Spleen (tissue), 7 donors: ENCODE measurements around the gene PALS1.

Source experiments
- POLR2A ChIP-seq, 3 donors: fragments of 450-650 bp; IDR thresholded peaks; one replicate each; pipeline ENCODE4 v1.5.1; 2017; ENCODE audit warnings: antibody characterized with exemption in 3 of 3, mild to moderate bottlenecking in 1 of 3
- TF ChIP-seq, protein P1 (sequence below), 11 experiments: fragments of 200-600 bp in 7 of 11; fragments of 450-650 bp in 4 of 11; sonication (generic) in 4 of 11; IDR thresholded peaks in 8 of 11; conservative IDR thresholded peaks in 3 of 11; 1 replicate in 7 of 11; 2 replicates in 4 of 11; pipeline versions ENCODE4 v1.4.0 to v1.8.0; 2016 to 2021; ENCODE audit warnings: antibody characterized with exemption in 11 of 11, inconsistent platforms in 4 of 11, mild to moderate bottlenecking in 1 of 11
- donor health status: DM: no; HTN: no; CAD: no; lungs with moderate emphysema.
- donor health status: DM: no; HTN: no; CAD: no.
- donor health status: DM: no; HTN: no; CAD: no.

DNA sequence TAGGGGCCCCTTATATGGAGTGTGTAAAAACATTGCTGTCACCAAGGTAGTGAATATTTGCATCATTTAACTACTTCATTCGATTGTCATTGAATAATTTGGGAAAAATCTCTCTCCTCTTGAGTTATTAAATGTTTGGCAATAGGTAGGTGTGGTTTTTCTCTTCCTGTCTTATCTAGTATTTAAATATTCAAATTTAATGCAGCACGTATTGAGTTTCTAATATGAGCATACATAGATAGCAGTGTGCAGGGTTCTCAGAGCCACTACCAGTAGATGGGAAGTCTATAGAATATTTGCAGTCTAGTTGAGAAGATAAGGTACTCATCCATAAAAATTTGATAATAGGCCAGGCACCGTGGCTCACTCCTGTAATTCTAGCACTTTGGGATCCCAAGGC lies 16.7 kb downstream of the PALS1 start:
- TF ChIP-seq, protein P1, sequence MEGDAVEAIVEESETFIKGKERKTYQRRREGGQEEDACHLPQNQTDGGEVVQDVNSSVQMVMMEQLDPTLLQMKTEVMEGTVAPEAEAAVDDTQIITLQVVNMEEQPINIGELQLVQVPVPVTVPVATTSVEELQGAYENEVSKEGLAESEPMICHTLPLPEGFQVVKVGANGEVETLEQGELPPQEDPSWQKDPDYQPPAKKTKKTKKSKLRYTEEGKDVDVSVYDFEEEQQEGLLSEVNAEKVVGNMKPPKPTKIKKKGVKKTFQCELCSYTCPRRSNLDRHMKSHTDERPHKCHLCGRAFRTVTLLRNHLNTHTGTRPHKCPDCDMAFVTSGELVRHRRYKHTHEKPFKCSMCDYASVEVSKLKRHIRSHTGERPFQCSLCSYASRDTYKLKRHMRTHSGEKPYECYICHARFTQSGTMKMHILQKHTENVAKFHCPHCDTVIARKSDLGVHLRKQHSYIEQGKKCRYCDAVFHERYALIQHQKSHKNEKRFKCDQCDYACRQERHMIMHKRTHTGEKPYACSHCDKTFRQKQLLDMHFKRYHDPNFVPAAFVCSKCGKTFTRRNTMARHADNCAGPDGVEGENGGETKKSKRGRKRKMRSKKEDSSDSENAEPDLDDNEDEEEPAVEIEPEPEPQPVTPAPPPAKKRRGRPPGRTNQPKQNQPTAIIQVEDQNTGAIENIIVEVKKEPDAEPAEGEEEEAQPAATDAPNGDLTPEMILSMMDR (IDR thresholded peaks at IDR 0.05 in 8 of 11, conservative IDR thresholded peaks at IDR 0.05 in 3 of 11): no peak
- no peak for TF ChIP-seq POLR2A (IDR thresholded peaks at IDR 0.05)
